ENCODE measurements around the gene DGKB. TPM values are rescaled to one million over a fixed set of nuclear protein-coding genes. Genes with fewer than 3 reads are reported as not detected.
A peak's percentile ranks its signal among the peaks of the same experiment; 100 is the strongest.

DGKB gene
- total RNA-seq, 1 experiment from 2014 or later, result 1.9 TPM

DNA sequence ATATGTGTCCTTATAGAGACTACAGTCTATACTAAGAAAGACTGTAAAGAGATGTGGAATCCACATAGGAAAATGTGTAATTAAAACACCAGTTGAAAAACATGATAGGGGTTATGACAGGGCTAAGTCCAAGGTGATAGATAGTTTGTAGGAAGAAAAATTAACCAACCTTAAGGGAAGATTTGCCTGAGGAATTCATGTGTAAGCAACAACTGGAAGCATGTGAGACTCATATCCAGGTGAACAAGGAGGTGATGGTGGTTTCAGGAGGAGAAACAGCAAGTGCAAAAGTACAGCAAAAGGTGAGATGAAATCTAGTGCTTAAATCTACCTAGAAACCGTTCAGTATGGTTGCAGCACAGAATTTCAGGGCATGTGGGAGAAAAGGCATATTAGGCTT, 696.4 kb downstream of the DGKB start:
- no peak overlapping the region for H3K4me3 Mint-ChIP-seq
- H3K9me3 Mint-ChIP-seq, result no peaks in the 10 kb centered on the region
- ATAC-seq (no peak), DNase-seq (ENCODE audit: low spot score) (no peak)
- TF ChIP-seq ZBTB21 (CRISPR knock-in tag; IDR thresholded peaks at IDR 0.05; ENCODE audit: borderline replicate concordance), result no peak
- TF ChIP-seq SMAD4 (CRISPR knock-in tag; IDR thresholded peaks at IDR 0.05), result no peak
- TF ChIP-seq NR2C2 (CRISPR knock-in tag; IDR thresholded peaks at IDR 0.05), result no peak
- TF ChIP-seq, protein P1, sequence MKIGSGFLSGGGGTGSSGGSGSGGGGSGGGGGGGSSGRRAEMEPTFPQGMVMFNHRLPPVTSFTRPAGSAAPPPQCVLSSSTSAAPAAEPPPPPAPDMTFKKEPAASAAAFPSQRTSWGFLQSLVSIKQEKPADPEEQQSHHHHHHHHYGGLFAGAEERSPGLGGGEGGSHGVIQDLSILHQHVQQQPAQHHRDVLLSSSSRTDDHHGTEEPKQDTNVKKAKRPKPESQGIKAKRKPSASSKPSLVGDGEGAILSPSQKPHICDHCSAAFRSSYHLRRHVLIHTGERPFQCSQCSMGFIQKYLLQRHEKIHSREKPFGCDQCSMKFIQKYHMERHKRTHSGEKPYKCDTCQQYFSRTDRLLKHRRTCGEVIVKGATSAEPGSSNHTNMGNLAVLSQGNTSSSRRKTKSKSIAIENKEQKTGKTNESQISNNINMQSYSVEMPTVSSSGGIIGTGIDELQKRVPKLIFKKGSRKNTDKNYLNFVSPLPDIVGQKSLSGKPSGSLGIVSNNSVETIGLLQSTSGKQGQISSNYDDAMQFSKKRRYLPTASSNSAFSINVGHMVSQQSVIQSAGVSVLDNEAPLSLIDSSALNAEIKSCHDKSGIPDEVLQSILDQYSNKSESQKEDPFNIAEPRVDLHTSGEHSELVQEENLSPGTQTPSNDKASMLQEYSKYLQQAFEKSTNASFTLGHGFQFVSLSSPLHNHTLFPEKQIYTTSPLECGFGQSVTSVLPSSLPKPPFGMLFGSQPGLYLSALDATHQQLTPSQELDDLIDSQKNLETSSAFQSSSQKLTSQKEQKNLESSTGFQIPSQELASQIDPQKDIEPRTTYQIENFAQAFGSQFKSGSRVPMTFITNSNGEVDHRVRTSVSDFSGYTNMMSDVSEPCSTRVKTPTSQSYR (CRISPR knock-in tag; IDR thresholded peaks at IDR 0.05), result no peak
- no peak for TF ChIP-seq ZNF219 (CRISPR knock-in tag; IDR thresholded peaks at IDR 0.05; ENCODE audit: borderline replicate concordance)
- no peak for TF ChIP-seq JUN (CRISPR knock-in tag; IDR thresholded peaks at IDR 0.05)
- no peak for TF ChIP-seq NFATC4 (CRISPR knock-in tag; IDR thresholded peaks at IDR 0.05)
- TF ChIP-seq, protein P2, sequence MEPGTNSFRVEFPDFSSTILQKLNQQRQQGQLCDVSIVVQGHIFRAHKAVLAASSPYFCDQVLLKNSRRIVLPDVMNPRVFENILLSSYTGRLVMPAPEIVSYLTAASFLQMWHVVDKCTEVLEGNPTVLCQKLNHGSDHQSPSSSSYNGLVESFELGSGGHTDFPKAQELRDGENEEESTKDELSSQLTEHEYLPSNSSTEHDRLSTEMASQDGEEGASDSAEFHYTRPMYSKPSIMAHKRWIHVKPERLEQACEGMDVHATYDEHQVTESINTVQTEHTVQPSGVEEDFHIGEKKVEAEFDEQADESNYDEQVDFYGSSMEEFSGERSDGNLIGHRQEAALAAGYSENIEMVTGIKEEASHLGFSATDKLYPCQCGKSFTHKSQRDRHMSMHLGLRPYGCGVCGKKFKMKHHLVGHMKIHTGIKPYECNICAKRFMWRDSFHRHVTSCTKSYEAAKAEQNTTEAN (CRISPR knock-in tag; IDR thresholded peaks at IDR 0.05), result no peak
- H3K4me1 Mint-ChIP-seq, result peaks cover 3% of the 10 kb centered on the region
- ChIA-PET POLR2A (no interaction called here), CTCF (no interaction called here)
- H3K27me3 Mint-ChIP-seq (ENCODE audit: low read depth), result no peaks in the 10 kb centered on the region
- no peaks in the 10 kb centered on the region for H3K36me3 Mint-ChIP-seq
- H3K27ac Mint-ChIP-seq, result no peak overlapping the region

DNA sequence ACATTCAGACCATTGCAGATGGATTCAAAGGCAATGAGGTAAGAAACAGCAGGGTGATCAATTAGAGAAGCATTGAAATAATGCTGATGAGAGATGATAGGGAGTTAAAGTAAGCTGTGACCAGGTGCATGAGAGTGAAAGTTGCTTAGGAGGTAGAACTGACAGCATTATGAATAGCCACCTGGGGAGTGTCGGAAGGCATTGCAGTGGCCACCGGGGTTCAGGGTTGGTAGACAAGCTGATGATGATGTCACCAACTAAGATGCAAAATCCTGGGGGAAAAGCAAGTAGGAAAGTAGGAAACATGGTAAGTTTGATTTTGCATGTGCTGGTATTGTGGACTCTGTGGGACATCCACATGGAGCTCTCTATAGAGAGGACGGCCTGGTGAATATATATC, 701.2 kb downstream of the DGKB start:
- peak; percentile 14 for DNase-seq (ENCODE audit: low spot score)
- ATAC-seq, result peak; percentile 55; the same call in 1 of the 2 replicates
- Mint-ChIP-seq H3K4me3 (no peak overlapping the region), H3K27ac (no peak overlapping the region), H3K27me3 (ENCODE audit: low read depth) (no peaks in the 10 kb centered on the region), H3K4me1 (peaks cover 4% of the 10 kb centered on the region), H3K36me3 (no peaks in the 10 kb centered on the region), H3K9me3 (peaks cover 10% of the 10 kb centered on the region)
- ChIA-PET POLR2A (no interaction called here), CTCF (no interaction called here)
- no peak for TF ChIP-seq OVOL2 (CRISPR knock-in tag; IDR thresholded peaks at IDR 0.05; ENCODE audit: borderline replicate concordance)
- no peak for TF ChIP-seq ZBTB21 (CRISPR knock-in tag; IDR thresholded peaks at IDR 0.05; ENCODE audit: borderline replicate concordance)
- no peak for TF ChIP-seq ELF4 (CRISPR knock-in tag; IDR thresholded peaks at IDR 0.05; ENCODE audit: low read depth)
- no peak for TF ChIP-seq SMAD3 (CRISPR knock-in tag; IDR thresholded peaks at IDR 0.05; ENCODE audit: borderline replicate concordance)
- TF ChIP-seq, protein P3, sequence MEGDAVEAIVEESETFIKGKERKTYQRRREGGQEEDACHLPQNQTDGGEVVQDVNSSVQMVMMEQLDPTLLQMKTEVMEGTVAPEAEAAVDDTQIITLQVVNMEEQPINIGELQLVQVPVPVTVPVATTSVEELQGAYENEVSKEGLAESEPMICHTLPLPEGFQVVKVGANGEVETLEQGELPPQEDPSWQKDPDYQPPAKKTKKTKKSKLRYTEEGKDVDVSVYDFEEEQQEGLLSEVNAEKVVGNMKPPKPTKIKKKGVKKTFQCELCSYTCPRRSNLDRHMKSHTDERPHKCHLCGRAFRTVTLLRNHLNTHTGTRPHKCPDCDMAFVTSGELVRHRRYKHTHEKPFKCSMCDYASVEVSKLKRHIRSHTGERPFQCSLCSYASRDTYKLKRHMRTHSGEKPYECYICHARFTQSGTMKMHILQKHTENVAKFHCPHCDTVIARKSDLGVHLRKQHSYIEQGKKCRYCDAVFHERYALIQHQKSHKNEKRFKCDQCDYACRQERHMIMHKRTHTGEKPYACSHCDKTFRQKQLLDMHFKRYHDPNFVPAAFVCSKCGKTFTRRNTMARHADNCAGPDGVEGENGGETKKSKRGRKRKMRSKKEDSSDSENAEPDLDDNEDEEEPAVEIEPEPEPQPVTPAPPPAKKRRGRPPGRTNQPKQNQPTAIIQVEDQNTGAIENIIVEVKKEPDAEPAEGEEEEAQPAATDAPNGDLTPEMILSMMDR (IDR thresholded peaks at IDR 0.05), result no peak
- no peak for TF ChIP-seq TP53 (CRISPR knock-in tag; IDR thresholded peaks at IDR 0.05)
- no peak for TF ChIP-seq ZNF121 (CRISPR knock-in tag; IDR thresholded peaks at IDR 0.05)
- TF ChIP-seq, protein P4, sequence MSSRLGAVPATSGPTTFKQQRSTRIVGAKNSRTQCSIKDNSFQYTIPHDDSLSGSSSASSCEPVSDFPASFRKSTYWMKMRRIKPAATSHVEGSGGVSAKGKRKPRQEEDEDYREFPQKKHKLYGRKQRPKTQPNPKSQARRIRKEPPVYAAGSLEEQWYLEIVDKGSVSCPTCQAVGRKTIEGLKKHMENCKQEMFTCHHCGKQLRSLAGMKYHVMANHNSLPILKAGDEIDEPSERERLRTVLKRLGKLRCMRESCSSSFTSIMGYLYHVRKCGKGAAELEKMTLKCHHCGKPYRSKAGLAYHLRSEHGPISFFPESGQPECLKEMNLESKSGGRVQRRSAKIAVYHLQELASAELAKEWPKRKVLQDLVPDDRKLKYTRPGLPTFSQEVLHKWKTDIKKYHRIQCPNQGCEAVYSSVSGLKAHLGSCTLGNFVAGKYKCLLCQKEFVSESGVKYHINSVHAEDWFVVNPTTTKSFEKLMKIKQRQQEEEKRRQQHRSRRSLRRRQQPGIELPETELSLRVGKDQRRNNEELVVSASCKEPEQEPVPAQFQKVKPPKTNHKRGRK (CRISPR knock-in tag; IDR thresholded peaks at IDR 0.05; ENCODE audit: borderline replicate concordance), result no peak
- no peak for TF ChIP-seq ESRRA (CRISPR knock-in tag; IDR thresholded peaks at IDR 0.05; ENCODE audit: borderline replicate concordance)
- TF ChIP-seq, protein P5, sequence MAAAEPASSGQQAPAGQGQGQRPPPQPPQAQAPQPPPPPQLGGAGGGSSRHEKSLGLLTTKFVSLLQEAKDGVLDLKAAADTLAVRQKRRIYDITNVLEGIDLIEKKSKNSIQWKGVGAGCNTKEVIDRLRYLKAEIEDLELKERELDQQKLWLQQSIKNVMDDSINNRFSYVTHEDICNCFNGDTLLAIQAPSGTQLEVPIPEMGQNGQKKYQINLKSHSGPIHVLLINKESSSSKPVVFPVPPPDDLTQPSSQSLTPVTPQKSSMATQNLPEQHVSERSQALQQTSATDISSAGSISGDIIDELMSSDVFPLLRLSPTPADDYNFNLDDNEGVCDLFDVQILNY (CRISPR knock-in tag; IDR thresholded peaks at IDR 0.05), result no peak
- no peak for TF ChIP-seq ZNF416 (CRISPR knock-in tag; IDR thresholded peaks at IDR 0.05)
- no peak for TF ChIP-seq NR3C1 (CRISPR knock-in tag; conservative IDR thresholded peaks at IDR 0.05; ENCODE audit: low read depth)
- TF ChIP-seq, protein P6, sequence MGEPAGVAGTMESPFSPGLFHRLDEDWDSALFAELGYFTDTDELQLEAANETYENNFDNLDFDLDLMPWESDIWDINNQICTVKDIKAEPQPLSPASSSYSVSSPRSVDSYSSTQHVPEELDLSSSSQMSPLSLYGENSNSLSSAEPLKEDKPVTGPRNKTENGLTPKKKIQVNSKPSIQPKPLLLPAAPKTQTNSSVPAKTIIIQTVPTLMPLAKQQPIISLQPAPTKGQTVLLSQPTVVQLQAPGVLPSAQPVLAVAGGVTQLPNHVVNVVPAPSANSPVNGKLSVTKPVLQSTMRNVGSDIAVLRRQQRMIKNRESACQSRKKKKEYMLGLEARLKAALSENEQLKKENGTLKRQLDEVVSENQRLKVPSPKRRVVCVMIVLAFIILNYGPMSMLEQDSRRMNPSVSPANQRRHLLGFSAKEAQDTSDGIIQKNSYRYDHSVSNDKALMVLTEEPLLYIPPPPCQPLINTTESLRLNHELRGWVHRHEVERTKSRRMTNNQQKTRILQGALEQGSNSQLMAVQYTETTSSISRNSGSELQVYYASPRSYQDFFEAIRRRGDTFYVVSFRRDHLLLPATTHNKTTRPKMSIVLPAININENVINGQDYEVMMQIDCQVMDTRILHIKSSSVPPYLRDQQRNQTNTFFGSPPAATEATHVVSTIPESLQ (CRISPR knock-in tag; IDR thresholded peaks at IDR 0.05), result no peak
- no peak for TF ChIP-seq CBFB (CRISPR knock-in tag; IDR thresholded peaks at IDR 0.05; ENCODE audit: low read depth)
- TF ChIP-seq, protein P7, sequence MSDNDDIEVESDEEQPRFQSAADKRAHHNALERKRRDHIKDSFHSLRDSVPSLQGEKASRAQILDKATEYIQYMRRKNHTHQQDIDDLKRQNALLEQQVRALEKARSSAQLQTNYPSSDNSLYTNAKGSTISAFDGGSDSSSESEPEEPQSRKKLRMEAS (CRISPR knock-in tag; IDR thresholded peaks at IDR 0.05), result no peak
- TF ChIP-seq ZNF396 (CRISPR knock-in tag; IDR thresholded peaks at IDR 0.05; ENCODE audit: borderline replicate concordance), result no peak
- no peak for TF ChIP-seq ZNF317 (CRISPR knock-in tag; IDR thresholded peaks at IDR 0.05; ENCODE audit: borderline replicate concordance, low read depth)
- TF ChIP-seq ZNF219 (CRISPR knock-in tag; IDR thresholded peaks at IDR 0.05; ENCODE audit: borderline replicate concordance), result no peak
- no peak for TF ChIP-seq JUN (CRISPR knock-in tag; IDR thresholded peaks at IDR 0.05)
